HG02798 (cell line): ENCODE results near the gene SAMD10.
"Not testable (repeated sequence)": the region's sequence is repeated elsewhere in the genome, so short reads cannot be mapped to it uniquely, and the experiment has no call there.

Experiments used
- ATAC-seq: cut with Tn5 transposase; IDR thresholded peaks from one replicate; pipeline ENCODE4 v1.9.1; 2021; ENCODE audit warnings: mild to moderate bottlenecking; ENCODE audit not compliant: unreplicated experiment, poor library complexity

SAMD10 gene

GRCh38 chr20:63969838-63970713 is 9.4 kb downstream of the SAMD10 start, which contains the start of gene ZNF512B:
Gene ZNF512B (minus strand): TSS chr20:63969930. CDS start chr20:63967950, 1,980 bp downstream.
- peak; percentile 45 for ATAC-seq

- ATAC-seq, result peak; percentile 6
Observed at GRCh38 chr20:63968928-63969760, 10.3 kb downstream of the SAMD10 start.

- ATAC-seq, result no peak
Observed at GRCh38 chr20:63968136-63968927, 11.1 kb downstream of the SAMD10 start.

- no peak for ATAC-seq
Observed at GRCh38 chr20:63967330-63968135, 11.9 kb downstream of the SAMD10 start.

GRCh38 chr20:63966944-63967322 is 12.5 kb downstream of the SAMD10 start:
- ATAC-seq, result no peak

GRCh38 chr20:63966172-63966943 is 13.1 kb downstream of the SAMD10 start:
- ATAC-seq, result no peak

GRCh38 chr20:63964412-63964811 is 15.0 kb downstream of the SAMD10 start:
- ATAC-seq, result no peak

- ATAC-seq, result no peak
Observed at GRCh38 chr20:63963784-63964301, 15.6 kb downstream of the SAMD10 start.

GRCh38 chr20:63963348-63963741 is 16.1 kb downstream of the SAMD10 start:
- ATAC-seq, result no peak

GRCh38 chr20:63962426-63963347 is 16.8 kb downstream of the SAMD10 start:
- no peak for ATAC-seq

GRCh38 chr20:63961664-63962425 is 17.6 kb downstream of the SAMD10 start:
- no peak for ATAC-seq

GRCh38 chr20:63960654-63961621 is 18.5 kb downstream of the SAMD10 start:
- ATAC-seq, result not testable (repeated sequence)

GRCh38 chr20:63959699-63960075 is 19.8 kb downstream of the SAMD10 start:
- ATAC-seq, result no peak

GRCh38 chr20:63958964-63959698 is 20.3 kb downstream of the SAMD10 start:
- ATAC-seq, result no peak

GRCh38 chr20:63958471-63958870 is 21.0 kb downstream of the SAMD10 start:
- no peak for ATAC-seq
